B cell (primary cell): ENCODE results near the gene STPG1. TPM values are rescaled to one million over a fixed set of nuclear protein-coding genes. Genes with fewer than 3 reads are reported as not detected.

Experiments used
- ATAC-seq: fragments of 200-7000 bp; cut with Tn5 transposase; one replicate; pipeline ENCODE4 v1.10.0; 2021; ENCODE audit warnings: low read depth, mild to moderate bottlenecking, moderate number of reproducible peaks, moderate library complexity
- CTCF ChIA-PET: fragments of 350-600 bp; sonication (Branson Sonifier 250); formaldehyde crosslinking; loops from one replicate; lab custom pipeline; 2021; ENCODE audit warnings: antibody characterized with exemption, inconsistent platforms; lab: Charles Lee
- POLR2A ChIA-PET: fragments of 350-600 bp; sonication (Branson Sonifier 250); formaldehyde crosslinking; loops from one replicate; lab custom pipeline; 2021; ENCODE audit warnings: antibody characterized with exemption; lab: Charles Lee
- DNase-seq: peaks from one replicate; pipeline ENCODE4 v3.0.0; 2013
- H2AFZ ChIP-seq: 2 replicates; pipeline ENCODE4 v1.6.1; 2012; ENCODE audit warnings: mild to moderate bottlenecking, low read depth, low read length; ENCODE audit not compliant: insufficient read depth, poor library complexity, severe bottlenecking
- H3K27ac ChIP-seq, 2 donors: 1 replicate in 1 of 2; 2 replicates in 1 of 2; pipeline ENCODE4 v1.5.1; 2012 to 2013; ENCODE audit warnings: low read length in 2 of 2, mild to moderate bottlenecking in 2 of 2, moderate library complexity in 1 of 2
- H3K27me3 ChIP-seq, 4 experiments: fragments of 200-600 bp in 1 of 4; sonication (generic) in 1 of 4; replicated peaks in 1 of 4; 1 replicate in 2 of 4; 2 replicates in 2 of 4; pipeline versions ENCODE4 v1.6.1 to v1.7.0; 2013 to 2016; ENCODE audit warnings: low read length in 3 of 4, mild to moderate bottlenecking in 2 of 4, mixed read lengths in 1 of 4, moderate library complexity in 1 of 4; ENCODE audit not compliant: insufficient read depth in 4 of 4, control insufficient read depth in 3 of 4; ENCODE audit errors: control extremely low read depth in 1 of 4
- H3K36me3 ChIP-seq, 2 experiments: replicated peaks in 1 of 2; 1 replicate in 1 of 2; 2 replicates in 1 of 2; pipeline versions ENCODE4 v1.6.1 to v1.7.1; 2013; ENCODE audit warnings: low read length in 1 of 2; ENCODE audit not compliant: insufficient read depth in 2 of 2, control insufficient read depth in 1 of 2; ENCODE audit errors: control extremely low read depth in 1 of 2, extremely low read depth in 1 of 2
- H3K4me1 ChIP-seq, 2 donors: fragments of 200-600 bp in 1 of 2; sonication (generic) in 1 of 2; 1 replicate in 1 of 2; 2 replicates in 1 of 2; pipeline versions ENCODE4 v1.5.1 to v1.6.1; 2013 to 2017; ENCODE audit warnings: low read length in 2 of 2; ENCODE audit not compliant: control insufficient read depth in 2 of 2, insufficient read depth in 2 of 2
- H3K4me2 ChIP-seq: replicated peaks from 2 replicates; pipeline ENCODE3; 2012; ENCODE audit warnings: mild to moderate bottlenecking, low read depth, low read length; ENCODE audit not compliant: poor library complexity, severe bottlenecking
- H3K4me3 ChIP-seq, 5 experiments: fragments of 200-600 bp in 1 of 5; sonication (generic) in 1 of 5; 1 replicate in 3 of 5; 2 replicates in 2 of 5; pipeline versions ENCODE4 v1.5.1 to v1.7.0; 2011 to 2016; ENCODE audit warnings: low read length in 4 of 5, mild to moderate bottlenecking in 4 of 5, low read depth in 2 of 5, control low read depth in 1 of 5, moderate library complexity in 1 of 5; ENCODE audit not compliant: insufficient read depth in 1 of 5; ENCODE audit errors: control extremely low read depth in 1 of 5, extremely low read depth in 1 of 5
- H3K79me2 ChIP-seq: fragments of 200-600 bp; sonication (generic); one replicate; pipeline ENCODE4 v1.6.0; 2016; ENCODE audit warnings: low read length; ENCODE audit not compliant: control insufficient read depth, insufficient read depth
- H3K9ac ChIP-seq: fragments of 200-600 bp; sonication (generic); 2 replicates; pipeline ENCODE4 v1.6.1; 2017; ENCODE audit warnings: mild to moderate bottlenecking, low read length, moderate library complexity
- H3K9me3 ChIP-seq, 3 donors: one replicate each; pipeline versions ENCODE4 v1.6.1 to v1.7.1; 2013; ENCODE audit warnings: low read length in 2 of 3; ENCODE audit not compliant: control insufficient read depth in 2 of 3, insufficient read depth in 1 of 3; ENCODE audit errors: control extremely low read depth in 1 of 3
- H4K20me1 ChIP-seq: 2 replicates; pipeline ENCODE4 v1.6.0; 2012; ENCODE audit warnings: mild to moderate bottlenecking, low read length; ENCODE audit not compliant: insufficient read depth, control insufficient read depth, poor library complexity, severe bottlenecking
- H3K27ac Mint-ChIP-seq: one replicate; pipeline ENCODE4 v1.8.0; 2021; ENCODE audit warnings: mixed read lengths
- H3K27me3 Mint-ChIP-seq: one replicate; pipeline ENCODE4 v1.8.0; 2021; ENCODE audit warnings: mixed read lengths
- H3K4me1 Mint-ChIP-seq: one replicate; pipeline ENCODE4 v1.8.0; 2021; ENCODE audit warnings: mixed read lengths
- H3K4me3 Mint-ChIP-seq: one replicate; pipeline ENCODE4 v1.8.0; 2021; ENCODE audit warnings: mixed read lengths
- H3K9me3 Mint-ChIP-seq: one replicate; pipeline ENCODE4 v1.8.0; 2022; ENCODE audit warnings: mixed read lengths; ENCODE audit not compliant: insufficient read depth
- EZH2 ChIP-seq: IDR thresholded peaks from 2 replicates; pipeline ENCODE4 v1.6.1; 2012; ENCODE audit warnings: borderline replicate concordance, low read depth, mild to moderate bottlenecking, moderate library complexity, low read length; ENCODE audit not compliant: insufficient read depth, poor library complexity, severe bottlenecking
- WGBS: methylation state at CpG from one replicate; pipeline ENCODE4 v1.1.5; 2013; ENCODE audit warnings: missing lambda C conversion rate; ENCODE audit not compliant: insufficient coverage; 5-methylcytosine and 5-hydroxymethylcytosine counted together
- intact Hi-C: fragments of 100-400 bp; cut with micrococcal nuclease; formaldehyde crosslinking; loops from one replicate; pipeline ENCODE4 v1.10.0; 2022
- polyA plus RNA-seq: library from polyadenylated mRNA; depleted of rRNA; stranded (reverse); fragments of >200 nt; gene quantifications from 2 replicates; pipeline ENCODE4 v1.2.3, GENCODE V29; 2012
- total RNA-seq, 2 donors: library from RNA; stranded (reverse); fragments of 120-200 nt in 1 of 2; gene quantifications; 1 replicate in 1 of 2; 2 replicates in 1 of 2; pipeline versions ENCODE4 v1.2.3 to v1.2.4, GENCODE V29; 2013 to 2022
- TF ChIP-seq, protein P1 (sequence below): fragments of 200-600 bp; IDR thresholded peaks from one replicate; pipeline ENCODE4 v1.8.0; 2022; ENCODE audit warnings: antibody characterized with exemption, mild to moderate bottlenecking

STPG1 gene
- total and polyA plus RNA-seq, 2 donors (not counting 1 experiment from before 2014, with no cell fraction given), result 4.6 to 6.1 TPM

DNA sequence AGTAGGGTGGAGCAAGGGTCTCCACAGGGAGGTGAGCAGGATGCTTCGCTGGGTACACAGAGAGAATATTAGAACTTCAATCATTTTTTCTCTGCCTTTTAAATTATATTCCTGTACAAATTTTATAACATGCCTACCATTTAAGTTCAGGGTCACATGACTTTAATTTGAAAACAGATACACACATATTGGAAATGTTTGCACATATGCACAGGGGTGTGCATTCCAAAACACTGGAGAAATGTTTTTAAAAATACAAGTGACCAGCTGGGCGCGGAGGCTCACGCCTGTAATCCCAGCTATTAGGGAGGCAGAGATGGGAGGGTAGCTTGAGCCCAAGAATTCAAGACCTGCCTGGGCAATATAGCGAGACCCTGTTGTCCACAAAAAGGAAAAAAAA is 41.7 kb upstream of the STPG1 start:
- no peaks in the 10 kb centered on the region for H3K9me3 ChIP-seq
- H3K27me3 Mint-ChIP-seq, result no peaks in the 10 kb centered on the region
- H3K79me2 ChIP-seq, result no peaks in the 10 kb centered on the region
- no peak overlapping the region for H3K4me2 ChIP-seq
- no peaks in the 10 kb centered on the region for H3K27me3 ChIP-seq
- H3K4me3 Mint-ChIP-seq, result no peak overlapping the region
- H3K4me1 Mint-ChIP-seq, result no peaks in the 10 kb centered on the region
- no peaks in the 10 kb centered on the region for H3K9me3 Mint-ChIP-seq
- no peak overlapping the region for H3K4me3 ChIP-seq
- no CpG with 5 or more reads among the region's 5 CpGs for WGBS
- H2AFZ ChIP-seq, result no peak overlapping the region
- ATAC-seq (no peak), DNase-seq (no peak)
- H4K20me1 ChIP-seq, result no peaks in the 10 kb centered on the region
- ChIA-PET POLR2A (no interaction called here), CTCF (no interaction called here)
- intact Hi-C loops, result no loop called here
- H3K27ac Mint-ChIP-seq, result no peak overlapping the region
- no peaks in the 10 kb centered on the region for H3K4me1 ChIP-seq
- H3K9ac ChIP-seq, result no peak overlapping the region
- peaks cover 9 to 87% of the 10 kb centered on the region in 2 experiments for H3K36me3 ChIP-seq
- no peak overlapping the region for H3K27ac ChIP-seq
- TF ChIP-seq, protein P1, sequence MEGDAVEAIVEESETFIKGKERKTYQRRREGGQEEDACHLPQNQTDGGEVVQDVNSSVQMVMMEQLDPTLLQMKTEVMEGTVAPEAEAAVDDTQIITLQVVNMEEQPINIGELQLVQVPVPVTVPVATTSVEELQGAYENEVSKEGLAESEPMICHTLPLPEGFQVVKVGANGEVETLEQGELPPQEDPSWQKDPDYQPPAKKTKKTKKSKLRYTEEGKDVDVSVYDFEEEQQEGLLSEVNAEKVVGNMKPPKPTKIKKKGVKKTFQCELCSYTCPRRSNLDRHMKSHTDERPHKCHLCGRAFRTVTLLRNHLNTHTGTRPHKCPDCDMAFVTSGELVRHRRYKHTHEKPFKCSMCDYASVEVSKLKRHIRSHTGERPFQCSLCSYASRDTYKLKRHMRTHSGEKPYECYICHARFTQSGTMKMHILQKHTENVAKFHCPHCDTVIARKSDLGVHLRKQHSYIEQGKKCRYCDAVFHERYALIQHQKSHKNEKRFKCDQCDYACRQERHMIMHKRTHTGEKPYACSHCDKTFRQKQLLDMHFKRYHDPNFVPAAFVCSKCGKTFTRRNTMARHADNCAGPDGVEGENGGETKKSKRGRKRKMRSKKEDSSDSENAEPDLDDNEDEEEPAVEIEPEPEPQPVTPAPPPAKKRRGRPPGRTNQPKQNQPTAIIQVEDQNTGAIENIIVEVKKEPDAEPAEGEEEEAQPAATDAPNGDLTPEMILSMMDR, result no peak
- no peak for TF ChIP-seq EZH2

GRCh38 chr1:24454673-24455072 is 41.1 kb upstream of the STPG1 start:
- Mint-ChIP-seq H3K4me1 (no peaks in the 10 kb centered on the region), H3K27me3 (no peaks in the 10 kb centered on the region), H3K9me3 (no peaks in the 10 kb centered on the region), H3K4me3 (no peak overlapping the region), H3K27ac (no peak overlapping the region)
- DNase-seq (no peak), ATAC-seq (no peak)
- no peak overlapping the region for H3K4me3 ChIP-seq
- H2AFZ ChIP-seq, result no peak overlapping the region
- H3K4me2 ChIP-seq, result no peak overlapping the region
- H4K20me1 ChIP-seq, result no peaks in the 10 kb centered on the region
- H3K9me3 ChIP-seq, result no peaks in the 10 kb centered on the region
- CTCF ChIA-PET, result interaction anchor here (1.5 kb wide), 1 partner anchor 12 kb away, joined by 3 read pairs; no protein-coding TSS in a partner anchor
- POLR2A ChIA-PET, result no interaction called here
- H3K36me3 ChIP-seq, result peaks cover 12 to 87% of the 10 kb centered on the region in 2 experiments
- H3K4me1 ChIP-seq, result no peaks in the 10 kb centered on the region
- no peaks in the 10 kb centered on the region for H3K27me3 ChIP-seq
- TF ChIP-seq EZH2, result no peak
- TF ChIP-seq, protein P1, result no peak
- no peak overlapping the region for H3K9ac ChIP-seq
- 94% methylated on average over 4 of the region's 5 CpGs for WGBS
- H3K79me2 ChIP-seq, result no peaks in the 10 kb centered on the region
- intact Hi-C loops, result no loop called here
- H3K27ac ChIP-seq, result no peak overlapping the region
